ENCODE results near the gene MIER2.

MIER2 gene

DNA sequence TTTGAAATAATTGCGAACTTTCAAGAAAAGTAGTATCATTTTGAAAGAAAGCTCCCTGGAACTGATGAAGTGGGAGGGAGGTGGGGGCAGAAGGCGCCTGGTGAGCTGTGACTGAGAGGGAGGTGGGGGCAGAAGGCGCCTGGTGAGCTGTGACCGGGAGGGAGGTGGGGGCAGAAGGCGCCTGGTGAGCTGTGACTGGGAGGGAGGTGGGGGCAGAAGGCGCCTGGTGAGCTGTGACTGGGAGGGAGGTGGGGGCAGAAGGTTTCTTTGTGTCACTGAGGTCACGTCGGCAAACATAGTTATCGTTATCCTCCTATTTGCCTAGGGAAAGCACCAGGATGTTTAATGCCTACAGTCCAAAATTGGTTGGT is 40.2 kb upstream of the MIER2 start:
- TF ChIP-seq, protein P1, sequence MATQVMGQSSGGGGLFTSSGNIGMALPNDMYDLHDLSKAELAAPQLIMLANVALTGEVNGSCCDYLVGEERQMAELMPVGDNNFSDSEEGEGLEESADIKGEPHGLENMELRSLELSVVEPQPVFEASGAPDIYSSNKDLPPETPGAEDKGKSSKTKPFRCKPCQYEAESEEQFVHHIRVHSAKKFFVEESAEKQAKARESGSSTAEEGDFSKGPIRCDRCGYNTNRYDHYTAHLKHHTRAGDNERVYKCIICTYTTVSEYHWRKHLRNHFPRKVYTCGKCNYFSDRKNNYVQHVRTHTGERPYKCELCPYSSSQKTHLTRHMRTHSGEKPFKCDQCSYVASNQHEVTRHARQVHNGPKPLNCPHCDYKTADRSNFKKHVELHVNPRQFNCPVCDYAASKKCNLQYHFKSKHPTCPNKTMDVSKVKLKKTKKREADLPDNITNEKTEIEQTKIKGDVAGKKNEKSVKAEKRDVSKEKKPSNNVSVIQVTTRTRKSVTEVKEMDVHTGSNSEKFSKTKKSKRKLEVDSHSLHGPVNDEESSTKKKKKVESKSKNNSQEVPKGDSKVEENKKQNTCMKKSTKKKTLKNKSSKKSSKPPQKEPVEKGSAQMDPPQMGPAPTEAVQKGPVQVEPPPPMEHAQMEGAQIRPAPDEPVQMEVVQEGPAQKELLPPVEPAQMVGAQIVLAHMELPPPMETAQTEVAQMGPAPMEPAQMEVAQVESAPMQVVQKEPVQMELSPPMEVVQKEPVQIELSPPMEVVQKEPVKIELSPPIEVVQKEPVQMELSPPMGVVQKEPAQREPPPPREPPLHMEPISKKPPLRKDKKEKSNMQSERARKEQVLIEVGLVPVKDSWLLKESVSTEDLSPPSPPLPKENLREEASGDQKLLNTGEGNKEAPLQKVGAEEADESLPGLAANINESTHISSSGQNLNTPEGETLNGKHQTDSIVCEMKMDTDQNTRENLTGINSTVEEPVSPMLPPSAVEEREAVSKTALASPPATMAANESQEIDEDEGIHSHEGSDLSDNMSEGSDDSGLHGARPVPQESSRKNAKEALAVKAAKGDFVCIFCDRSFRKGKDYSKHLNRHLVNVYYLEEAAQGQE (IDR thresholded peaks at IDR 0.05; ENCODE audit: insufficient read depth in 1 of 2, low read depth in 2 of 2, low read length in 2 of 2): no peak
- TF ChIP-seq TAF1 (IDR thresholded peaks at IDR 0.05; ENCODE audit: borderline replicate concordance, insufficient read depth, low read length): no peak
- no peak for TF ChIP-seq POLR2AphosphoS5 (IDR thresholded peaks at IDR 0.05; ENCODE audit: low read depth, low read length)
- no peak for TF ChIP-seq SIN3A (IDR thresholded peaks at IDR 0.05; ENCODE audit: borderline replicate concordance, insufficient read depth, low read length)
- no peak for TF ChIP-seq FOXP2 (optimal IDR thresholded peaks at IDR 0.05; ENCODE audit: borderline replicate concordance, extremely low read depth, extremely low read length, insufficient read depth)

DNA sequence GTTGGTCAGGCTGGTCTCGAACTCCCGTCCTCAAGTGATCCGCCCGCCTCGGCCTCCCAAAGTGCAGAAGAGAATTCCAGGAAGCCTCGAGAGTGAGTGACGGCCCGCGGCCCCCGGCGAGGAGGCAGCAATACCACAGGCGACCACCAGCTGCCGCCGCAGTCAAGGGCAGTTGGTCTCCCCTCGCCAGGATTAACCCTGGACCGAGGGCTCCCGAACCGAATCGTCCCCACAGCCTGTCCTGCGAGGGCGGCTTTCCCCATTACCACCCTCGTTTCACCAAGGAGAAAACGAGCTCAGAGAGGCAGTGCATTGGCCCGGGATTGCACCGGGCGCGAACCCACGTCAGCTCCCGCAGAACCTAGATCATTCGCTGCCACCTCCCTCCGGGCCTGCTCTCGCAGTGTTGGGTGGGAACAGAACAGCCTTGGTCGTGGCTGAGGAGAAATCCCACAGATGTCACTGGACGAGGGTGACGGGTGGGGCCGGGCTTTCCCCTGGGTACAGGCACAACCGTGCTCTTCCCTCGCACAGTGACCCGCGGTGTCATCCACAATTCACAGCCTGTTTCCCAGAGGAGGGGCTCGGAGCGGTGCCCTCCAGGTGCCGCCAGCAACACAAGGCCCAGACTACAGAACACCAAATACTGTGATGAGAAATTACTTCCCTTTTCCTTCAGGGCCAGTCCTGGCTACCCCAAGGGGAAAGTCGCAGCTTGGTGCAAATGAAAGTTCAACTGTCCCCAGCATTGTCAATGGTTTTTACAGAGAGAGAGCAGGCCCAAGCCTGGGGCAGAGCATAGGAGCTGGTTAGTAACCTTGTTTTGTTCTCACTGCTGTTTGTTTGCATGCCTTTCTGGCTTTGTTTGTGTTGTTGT is 39.6 kb upstream of the MIER2 start:
- TF ChIP-seq, protein P1 (IDR thresholded peaks at IDR 0.05; ENCODE audit: insufficient read depth in 1 of 2, low read depth in 2 of 2, low read length in 2 of 2): no peak
- TF ChIP-seq TAF1 (IDR thresholded peaks at IDR 0.05; ENCODE audit: borderline replicate concordance, insufficient read depth, low read length) (no peak), FOXP2 (optimal IDR thresholded peaks at IDR 0.05; ENCODE audit: borderline replicate concordance, extremely low read depth, extremely low read length, insufficient read depth) (no peak), POLR2AphosphoS5 (IDR thresholded peaks at IDR 0.05; ENCODE audit: low read depth, low read length) (no peak), SIN3A (IDR thresholded peaks at IDR 0.05; ENCODE audit: borderline replicate concordance, insufficient read depth, low read length) (no peak)

DNA sequence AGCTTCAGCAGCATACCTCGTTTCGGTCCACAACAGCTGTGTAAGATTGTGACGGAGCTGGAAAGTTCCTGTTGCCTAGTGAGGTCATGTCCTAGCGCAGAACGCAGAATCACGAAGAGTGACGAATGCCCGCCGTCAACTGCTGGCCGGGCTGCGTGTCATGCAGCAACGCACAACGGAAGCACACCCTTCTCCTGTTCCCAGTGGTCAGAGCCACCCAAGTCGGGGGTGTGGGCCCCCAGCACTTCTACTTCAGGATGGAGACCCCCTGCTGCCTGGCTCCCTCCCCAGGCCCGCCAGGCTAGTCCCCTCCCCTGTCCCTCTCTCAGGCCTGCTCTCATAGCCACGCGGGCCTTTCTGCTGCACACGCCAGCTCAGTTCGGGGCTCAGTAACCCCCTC is 38.4 kb upstream of the MIER2 start:
- TF ChIP-seq TAF1 (IDR thresholded peaks at IDR 0.05; ENCODE audit: borderline replicate concordance, insufficient read depth, low read length) (no peak), FOXP2 (optimal IDR thresholded peaks at IDR 0.05; ENCODE audit: borderline replicate concordance, extremely low read depth, extremely low read length, insufficient read depth) (peak; percentile 79)

DNA sequence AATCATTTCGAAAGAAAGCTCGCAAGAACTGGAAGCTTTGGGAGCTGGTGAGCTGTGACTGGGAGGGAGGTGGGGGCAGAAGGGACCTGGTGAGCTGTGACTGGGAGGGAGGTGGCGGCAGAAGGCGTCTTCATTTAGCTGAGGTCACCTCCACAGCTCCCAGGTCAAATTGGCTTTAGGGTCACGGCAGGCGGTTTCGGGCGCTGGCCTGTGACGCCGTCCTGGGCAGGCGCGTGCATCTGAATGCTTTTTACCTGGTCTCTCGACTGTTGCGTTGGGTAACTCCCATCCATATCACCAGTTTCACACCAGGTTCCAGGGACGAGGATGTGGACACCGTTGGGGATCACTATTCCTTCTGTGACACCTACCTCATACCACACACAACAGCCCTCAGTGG is 35.2 kb upstream of the MIER2 start:
- TF ChIP-seq, protein P1 (IDR thresholded peaks at IDR 0.05; ENCODE audit: insufficient read depth in 1 of 2, low read depth in 2 of 2, low read length in 2 of 2): no peak
- TF ChIP-seq POLR2AphosphoS5 (IDR thresholded peaks at IDR 0.05; ENCODE audit: low read depth, low read length) (no peak), TAF1 (IDR thresholded peaks at IDR 0.05; ENCODE audit: borderline replicate concordance, insufficient read depth, low read length) (no peak), SIN3A (IDR thresholded peaks at IDR 0.05; ENCODE audit: borderline replicate concordance, insufficient read depth, low read length) (no peak), FOXP2 (optimal IDR thresholded peaks at IDR 0.05; ENCODE audit: borderline replicate concordance, extremely low read depth, extremely low read length, insufficient read depth) (no peak)

DNA sequence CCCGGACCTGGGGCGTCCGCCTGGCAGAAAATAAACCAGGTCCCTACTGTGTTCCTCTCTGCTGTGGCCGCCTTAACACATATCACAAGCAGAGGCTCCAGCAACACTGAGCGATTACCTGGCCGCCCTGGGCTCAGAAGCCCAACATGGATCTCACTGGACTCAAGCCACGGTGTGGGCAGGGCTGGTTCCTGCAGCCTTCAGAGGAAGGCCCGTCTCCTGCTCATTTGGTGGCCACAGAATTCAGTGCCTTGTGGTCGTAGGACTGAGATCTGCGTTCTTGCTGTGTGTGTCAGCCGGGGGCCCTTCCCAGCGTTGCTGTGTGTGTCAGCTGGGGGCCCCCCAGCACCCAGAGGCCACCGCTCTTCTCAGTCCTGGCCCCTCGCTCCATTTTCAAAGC is 34.1 kb upstream of the MIER2 start:
- no peak for TF ChIP-seq POLR2AphosphoS5 (IDR thresholded peaks at IDR 0.05; ENCODE audit: low read depth, low read length)
- TF ChIP-seq, protein P1 (IDR thresholded peaks at IDR 0.05; ENCODE audit: insufficient read depth in 1 of 2, low read depth in 2 of 2, low read length in 2 of 2): no peak
- no peak for TF ChIP-seq TAF1 (IDR thresholded peaks at IDR 0.05; ENCODE audit: borderline replicate concordance, insufficient read depth, low read length)
- no peak for TF ChIP-seq FOXP2 (optimal IDR thresholded peaks at IDR 0.05; ENCODE audit: borderline replicate concordance, extremely low read depth, extremely low read length, insufficient read depth)
- no peak for TF ChIP-seq SIN3A (IDR thresholded peaks at IDR 0.05; ENCODE audit: borderline replicate concordance, insufficient read depth, low read length)

All from PFSK-1 (cell line).